ENCODE measurements around the gene TEAD1.

Gene TEAD1

GRCh38 chr11:12845163-12845562 lies 170.9 kb downstream of the TEAD1 start:
- DNase-seq: no peak

GRCh38 chr11:12845739-12846358 lies 171.6 kb downstream of the TEAD1 start:
- peak; percentile 74 for DNase-seq

- no peak for DNase-seq
Observed at GRCh38 chr11:12846786-12847615, 172.8 kb downstream of the TEAD1 start.

GRCh38 chr11:12848413-12848812 lies 174.2 kb downstream of the TEAD1 start:
- DNase-seq: no peak

GRCh38 chr11:12853325-12853651 lies 179.1 kb downstream of the TEAD1 start:
- no peak for DNase-seq

- DNase-seq: no peak
Observed at GRCh38 chr11:12853652-12854296, 179.6 kb downstream of the TEAD1 start.

- DNase-seq: no peak
Observed at GRCh38 chr11:12854297-12854661, 180.1 kb downstream of the TEAD1 start.

- DNase-seq: no peak
Observed at GRCh38 chr11:12854829-12855228, 180.6 kb downstream of the TEAD1 start.

GRCh38 chr11:12856338-12856737 lies 182.1 kb downstream of the TEAD1 start:
- no peak for DNase-seq

- no peak for DNase-seq
Observed at GRCh38 chr11:12857572-12857971, 183.4 kb downstream of the TEAD1 start.

GRCh38 chr11:12859872-12860657 lies 185.8 kb downstream of the TEAD1 start:
- DNase-seq: no peak

GRCh38 chr11:12860827-12861226 lies 186.6 kb downstream of the TEAD1 start:
- no peak for DNase-seq

GRCh38 chr11:12862696-12863469 lies 188.7 kb downstream of the TEAD1 start:
- DNase-seq: peak; percentile 69

- DNase-seq: no peak
Observed at GRCh38 chr11:12863605-12864121, 189.4 kb downstream of the TEAD1 start.

GRCh38 chr11:12864316-12865156 lies 190.3 kb downstream of the TEAD1 start:
- DNase-seq: no peak

- DNase-seq: no peak
Observed at GRCh38 chr11:12865863-12866595, 191.8 kb downstream of the TEAD1 start.

GRCh38 chr11:12867531-12867930 lies 193.3 kb downstream of the TEAD1 start:
- no peak for DNase-seq

- no peak for DNase-seq
Observed at GRCh38 chr11:12868315-12869073, 194.3 kb downstream of the TEAD1 start.

GRCh38 chr11:12871241-12871640 lies 197.0 kb downstream of the TEAD1 start:
- DNase-seq: no peak

GRCh38 chr11:12871788-12872321 lies 197.6 kb downstream of the TEAD1 start:
- no peak for DNase-seq

Measured in NCI-H446 treated with DMSO at 0.1 percent for 48 hours (cell line).